WTC11 (cell line): ENCODE data around the gene UTP20.

Experiments
- ATF2 ChIP-seq: sonication (generic); formaldehyde crosslinking; IDR thresholded peaks from 2 replicates; pipeline ENCODE4 v1.8.1; 2022; ENCODE audit warnings: low read depth, missing genetic modification reagents, borderline replicate concordance
- KAT7 ChIP-seq: sonication (generic); formaldehyde crosslinking; IDR thresholded peaks from 2 replicates; pipeline ENCODE4 v1.8.1; 2023; ENCODE audit warnings: missing genetic modification reagents, mild to moderate bottlenecking, borderline replicate concordance
- NR1H2 ChIP-seq: sonication (generic); formaldehyde crosslinking; IDR thresholded peaks from 2 replicates; pipeline ENCODE4 v1.9.0; 2021; ENCODE audit warnings: mild to moderate bottlenecking, moderate library complexity, missing genetic modification reagents
- PREB ChIP-seq: sonication (generic); formaldehyde crosslinking; IDR thresholded peaks from 2 replicates; pipeline ENCODE4 v1.8.1; 2022; ENCODE audit warnings: mild to moderate bottlenecking, missing genetic modification reagents, moderate library complexity, borderline replicate concordance
- RELA ChIP-seq: sonication (generic); formaldehyde crosslinking; IDR thresholded peaks from 2 replicates; pipeline ENCODE4 v1.8.1; 2022; ENCODE audit warnings: missing genetic modification reagents, mild to moderate bottlenecking, borderline replicate concordance
- SP1 ChIP-seq: sonication (generic); formaldehyde crosslinking; conservative IDR thresholded peaks from 2 replicates; pipeline ENCODE4 v1.8.1; 2022; ENCODE audit warnings: missing genetic modification reagents
- ZNF423 ChIP-seq: fragments of 250-450 bp; sonication (Bioruptor Pico); IDR thresholded peaks from 2 replicates; pipeline ENCODE4 v2.1.2; 2022; ENCODE audit warnings: mild to moderate bottlenecking, moderate library complexity
- TF ChIP-seq, protein P1 (sequence below): fragments of 200-600 bp; IDR thresholded peaks from 2 replicates; pipeline ENCODE4 v1.8.0; 2022; ENCODE audit warnings: antibody characterized with exemption
- TF ChIP-seq, protein P2 (sequence below): sonication (generic); formaldehyde crosslinking; IDR thresholded peaks from 2 replicates; pipeline ENCODE4 v1.8.0; 2022; ENCODE audit warnings: mild to moderate bottlenecking, missing genetic modification reagents

GRCh38 chr12:101298426-101298825 lies 18.5 kb downstream of the UTP20 start:
- TF ChIP-seq RELA (CRISPR knock-in tag), result no peak
- TF ChIP-seq, protein P1, sequence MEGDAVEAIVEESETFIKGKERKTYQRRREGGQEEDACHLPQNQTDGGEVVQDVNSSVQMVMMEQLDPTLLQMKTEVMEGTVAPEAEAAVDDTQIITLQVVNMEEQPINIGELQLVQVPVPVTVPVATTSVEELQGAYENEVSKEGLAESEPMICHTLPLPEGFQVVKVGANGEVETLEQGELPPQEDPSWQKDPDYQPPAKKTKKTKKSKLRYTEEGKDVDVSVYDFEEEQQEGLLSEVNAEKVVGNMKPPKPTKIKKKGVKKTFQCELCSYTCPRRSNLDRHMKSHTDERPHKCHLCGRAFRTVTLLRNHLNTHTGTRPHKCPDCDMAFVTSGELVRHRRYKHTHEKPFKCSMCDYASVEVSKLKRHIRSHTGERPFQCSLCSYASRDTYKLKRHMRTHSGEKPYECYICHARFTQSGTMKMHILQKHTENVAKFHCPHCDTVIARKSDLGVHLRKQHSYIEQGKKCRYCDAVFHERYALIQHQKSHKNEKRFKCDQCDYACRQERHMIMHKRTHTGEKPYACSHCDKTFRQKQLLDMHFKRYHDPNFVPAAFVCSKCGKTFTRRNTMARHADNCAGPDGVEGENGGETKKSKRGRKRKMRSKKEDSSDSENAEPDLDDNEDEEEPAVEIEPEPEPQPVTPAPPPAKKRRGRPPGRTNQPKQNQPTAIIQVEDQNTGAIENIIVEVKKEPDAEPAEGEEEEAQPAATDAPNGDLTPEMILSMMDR, result no peak
- TF ChIP-seq, protein P2, sequence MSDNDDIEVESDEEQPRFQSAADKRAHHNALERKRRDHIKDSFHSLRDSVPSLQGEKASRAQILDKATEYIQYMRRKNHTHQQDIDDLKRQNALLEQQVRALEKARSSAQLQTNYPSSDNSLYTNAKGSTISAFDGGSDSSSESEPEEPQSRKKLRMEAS (CRISPR knock-in tag), result no peak
- no peak for TF ChIP-seq PREB (CRISPR knock-in tag)
- TF ChIP-seq SP1 (CRISPR knock-in tag), result no peak
- TF ChIP-seq ATF2 (CRISPR knock-in tag), result no peak
- no peak for TF ChIP-seq NR1H2 (CRISPR knock-in tag)
- no peak for TF ChIP-seq KAT7 (CRISPR knock-in tag)
- no peak for TF ChIP-seq ZNF423 (CRISPR knock-in tag)
